GM12892 (cell line): ENCODE results near the gene S100PBP.

ENCODE experiments used
- POLR2A ChIP-seq: IDR thresholded peaks from 2 replicates; pipeline ENCODE4 v1.6.1; 2011; ENCODE audit warnings: low read depth, low read length, control low read depth
- POLR2AphosphoS5 ChIP-seq: IDR thresholded peaks from 2 replicates; pipeline ENCODE4 v1.6.1; 2011; ENCODE audit warnings: low read depth, low read length, control low read depth
- TAF1 ChIP-seq: IDR thresholded peaks from 2 replicates; pipeline ENCODE4 v1.6.1; 2011; ENCODE audit warnings: low read depth, mild to moderate bottlenecking, control low read depth, low read length, borderline replicate concordance

GRCh38 chr1:32782086-32782485 lies 35.4 kb upstream of the S100PBP start:
- TF ChIP-seq POLR2A (no peak), POLR2AphosphoS5 (no peak), TAF1 (no peak)
